22Rv1 (cell line): ENCODE measurements around the gene LRP1-AS.

ENCODE experiments used
- ZFX ChIP-seq: fragments of 450-650 bp; IDR thresholded peaks from 2 replicates; pipeline ENCODE4 v1.6.1; 2017; ENCODE audit warnings: antibody characterized with exemption, borderline replicate concordance
- TF ChIP-seq, protein P1 (sequence below): fragments of 450-650 bp; IDR thresholded peaks from 2 replicates; pipeline ENCODE4 v1.5.1; 2017; ENCODE audit warnings: mild to moderate bottlenecking

DNA sequence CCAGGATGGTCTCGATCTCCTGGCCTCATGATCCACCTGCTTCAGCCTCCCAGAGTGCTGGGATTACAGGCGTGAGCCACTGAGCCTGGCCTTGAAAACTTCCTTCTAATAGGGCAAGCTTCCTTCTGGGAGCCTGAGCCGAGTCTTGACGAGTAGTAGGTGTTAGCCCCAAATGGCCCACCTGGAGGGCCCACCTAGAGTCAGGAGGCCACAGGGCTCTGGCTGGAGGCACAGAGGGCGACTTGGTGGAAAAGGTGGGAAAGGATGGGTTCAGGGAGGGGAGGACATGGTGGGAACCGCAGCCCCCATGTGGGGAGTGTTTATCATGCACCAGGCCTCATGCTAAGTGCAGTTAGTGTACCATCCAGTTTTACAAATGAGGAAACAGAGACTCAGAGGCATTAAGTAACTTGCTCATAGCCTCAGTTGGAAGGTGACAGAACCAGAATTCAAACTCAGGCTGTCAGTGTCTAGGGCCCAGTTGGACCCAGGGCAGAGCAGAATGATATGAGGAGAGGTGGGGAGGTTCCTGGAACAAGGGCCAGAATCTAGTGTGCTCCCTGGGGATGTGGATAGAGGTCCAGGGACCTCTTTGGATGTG lies 3.1 kb upstream of the LRP1-AS start:
- TF ChIP-seq, protein P1, sequence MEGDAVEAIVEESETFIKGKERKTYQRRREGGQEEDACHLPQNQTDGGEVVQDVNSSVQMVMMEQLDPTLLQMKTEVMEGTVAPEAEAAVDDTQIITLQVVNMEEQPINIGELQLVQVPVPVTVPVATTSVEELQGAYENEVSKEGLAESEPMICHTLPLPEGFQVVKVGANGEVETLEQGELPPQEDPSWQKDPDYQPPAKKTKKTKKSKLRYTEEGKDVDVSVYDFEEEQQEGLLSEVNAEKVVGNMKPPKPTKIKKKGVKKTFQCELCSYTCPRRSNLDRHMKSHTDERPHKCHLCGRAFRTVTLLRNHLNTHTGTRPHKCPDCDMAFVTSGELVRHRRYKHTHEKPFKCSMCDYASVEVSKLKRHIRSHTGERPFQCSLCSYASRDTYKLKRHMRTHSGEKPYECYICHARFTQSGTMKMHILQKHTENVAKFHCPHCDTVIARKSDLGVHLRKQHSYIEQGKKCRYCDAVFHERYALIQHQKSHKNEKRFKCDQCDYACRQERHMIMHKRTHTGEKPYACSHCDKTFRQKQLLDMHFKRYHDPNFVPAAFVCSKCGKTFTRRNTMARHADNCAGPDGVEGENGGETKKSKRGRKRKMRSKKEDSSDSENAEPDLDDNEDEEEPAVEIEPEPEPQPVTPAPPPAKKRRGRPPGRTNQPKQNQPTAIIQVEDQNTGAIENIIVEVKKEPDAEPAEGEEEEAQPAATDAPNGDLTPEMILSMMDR, result no peak
- no peak for TF ChIP-seq ZFX
